ENCODE results near the gene PITPNC1. TPM values are rescaled to one million over a fixed set of nuclear protein-coding genes. Genes with fewer than 3 reads are reported as not detected.
A peak's percentile ranks its signal among the peaks of the same experiment; 100 is the strongest.

PITPNC1 gene
- total and polyA plus RNA-seq, 2 of the 13 experiments (the other 11 are each of a cell fraction or from before 2014, with no cell fraction given): 4.1 to 5.7 TPM

DNA sequence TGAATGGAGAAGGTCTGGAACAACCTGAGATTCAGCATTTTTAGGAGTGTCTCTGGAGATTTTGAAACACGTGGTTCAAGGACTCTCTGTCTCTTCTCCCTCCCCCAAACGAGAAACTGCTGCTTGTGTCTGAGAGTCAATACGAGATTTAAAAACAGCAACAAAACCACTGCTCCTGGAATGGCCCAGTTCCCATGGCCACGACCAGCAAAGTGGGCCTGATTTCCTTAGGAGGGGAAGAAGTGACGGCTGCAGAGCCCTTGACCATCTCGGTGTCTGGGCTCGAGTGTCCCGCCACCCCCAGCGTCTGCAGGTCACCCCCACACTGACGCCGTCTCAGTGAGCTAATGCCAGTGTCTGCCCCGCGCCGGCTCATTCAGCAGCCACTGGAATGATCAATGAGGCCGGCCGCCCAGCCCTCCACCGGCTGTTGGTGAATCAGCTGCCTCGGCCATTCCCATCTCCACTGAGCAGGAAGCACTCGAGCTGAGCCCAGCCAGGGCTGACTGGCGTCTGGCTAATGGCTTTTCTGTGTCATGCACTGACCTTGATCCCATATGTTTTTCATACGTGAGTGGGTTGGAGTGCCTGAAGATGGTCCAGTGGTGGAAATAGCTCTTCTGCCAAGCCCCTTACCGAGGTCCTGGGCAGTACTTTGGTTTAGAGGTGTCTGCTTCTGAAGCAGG lies 151.8 kb downstream of the PITPNC1 start (continued):
- TF ChIP-seq RBFOX2 (IDR thresholded peaks at IDR 0.05; ENCODE audit: low read depth, low read length) (no peak), KDM4B (CRISPR knock-in tag; IDR thresholded peaks at IDR 0.05) (no peak), ZNF138 (CRISPR knock-in tag; IDR thresholded peaks at IDR 0.05; ENCODE audit: low read depth) (no peak), CHD2 (IDR thresholded peaks at IDR 0.05; ENCODE audit: low read depth, low read length) (no peak), DR1 (CRISPR knock-in tag; IDR thresholded peaks at IDR 0.05) (no peak), KDM6A (CRISPR knock-in tag; IDR thresholded peaks at IDR 0.05; ENCODE audit: low read depth) (no peak), HDAC6 (IDR thresholded peaks at IDR 0.05; ENCODE audit: low read depth, low read length) (no peak), CSRNP2 (CRISPR knock-in tag; conservative IDR thresholded peaks at IDR 0.05; ENCODE audit: low read depth) (no peak), DMAP1 (CRISPR knock-in tag; IDR thresholded peaks at IDR 0.05) (peak; percentile 69), ZBTB3 (CRISPR knock-in tag; IDR thresholded peaks at IDR 0.05; ENCODE audit: borderline replicate concordance, low read depth) (no peak), CHD4 (IDR thresholded peaks at IDR 0.05; ENCODE audit: borderline replicate concordance, low read length) (no peak), ZNF792 (CRISPR knock-in tag; IDR thresholded peaks at IDR 0.05) (peak; percentile 75), ZNF496 (CRISPR knock-in tag; IDR thresholded peaks at IDR 0.05; ENCODE audit: insufficient replicate concordance) (no peak), REPIN1 (CRISPR knock-in tag; IDR thresholded peaks at IDR 0.05; ENCODE audit: borderline replicate concordance, low read depth) (no peak), CCAR2 (optimal IDR thresholded peaks at IDR 0.05; ENCODE audit: low read depth, low read length) (no peak), IRF2 (CRISPR knock-in tag; IDR thresholded peaks at IDR 0.05) (peak; percentile 76; the same call in 1 of the 2 replicates), ELF1 (CRISPR knock-in tag; IDR thresholded peaks at IDR 0.05) (peak; percentile 80), ARID3A (IDR thresholded peaks at IDR 0.05; ENCODE audit: low read depth, low read length) (0 out of 2 replicates have a peak, but pooled peaks have one; percentile 40), MTF1 (CRISPR knock-in tag; IDR thresholded peaks at IDR 0.05) (no peak), SOX13 (IDR thresholded peaks at IDR 0.05) (no peak), SOX13 (CRISPR knock-in tag; conservative IDR thresholded peaks at IDR 0.05 in 1 of 2, IDR thresholded peaks at IDR 0.05 in 1 of 2) (peak in 1 of 2 experiments; percentile 39; a peak in 1 of 4 replicates)
- TF ChIP-seq, protein P1, sequence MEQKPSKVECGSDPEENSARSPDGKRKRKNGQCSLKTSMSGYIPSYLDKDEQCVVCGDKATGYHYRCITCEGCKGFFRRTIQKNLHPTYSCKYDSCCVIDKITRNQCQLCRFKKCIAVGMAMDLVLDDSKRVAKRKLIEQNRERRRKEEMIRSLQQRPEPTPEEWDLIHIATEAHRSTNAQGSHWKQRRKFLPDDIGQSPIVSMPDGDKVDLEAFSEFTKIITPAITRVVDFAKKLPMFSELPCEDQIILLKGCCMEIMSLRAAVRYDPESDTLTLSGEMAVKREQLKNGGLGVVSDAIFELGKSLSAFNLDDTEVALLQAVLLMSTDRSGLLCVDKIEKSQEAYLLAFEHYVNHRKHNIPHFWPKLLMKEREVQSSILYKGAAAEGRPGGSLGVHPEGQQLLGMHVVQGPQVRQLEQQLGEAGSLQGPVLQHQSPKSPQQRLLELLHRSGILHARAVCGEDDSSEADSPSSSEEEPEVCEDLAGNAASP (CRISPR knock-in tag; IDR thresholded peaks at IDR 0.05; ENCODE audit: borderline replicate concordance): no peak
- TF ChIP-seq, protein P2, sequence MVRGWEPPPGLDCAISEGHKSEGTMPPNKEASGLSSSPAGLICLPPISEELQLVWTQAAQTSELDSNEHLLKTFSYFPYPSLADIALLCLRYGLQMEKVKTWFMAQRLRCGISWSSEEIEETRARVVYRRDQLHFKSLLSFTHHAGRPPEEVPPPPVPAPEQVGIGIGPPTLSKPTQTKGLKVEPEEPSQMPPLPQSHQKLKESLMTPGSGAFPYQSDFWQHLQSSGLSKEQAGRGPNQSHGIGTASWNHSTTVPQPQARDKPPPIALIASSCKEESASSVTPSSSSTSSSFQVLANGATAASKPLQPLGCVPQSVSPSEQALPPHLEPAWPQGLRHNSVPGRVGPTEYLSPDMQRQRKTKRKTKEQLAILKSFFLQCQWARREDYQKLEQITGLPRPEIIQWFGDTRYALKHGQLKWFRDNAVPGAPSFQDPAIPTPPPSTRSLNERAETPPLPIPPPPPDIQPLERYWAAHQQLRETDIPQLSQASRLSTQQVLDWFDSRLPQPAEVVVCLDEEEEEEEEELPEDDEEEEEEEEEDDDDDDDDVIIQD (CRISPR knock-in tag; IDR thresholded peaks at IDR 0.05; ENCODE audit: low read depth): peak; percentile 86
- TF ChIP-seq, protein P3, sequence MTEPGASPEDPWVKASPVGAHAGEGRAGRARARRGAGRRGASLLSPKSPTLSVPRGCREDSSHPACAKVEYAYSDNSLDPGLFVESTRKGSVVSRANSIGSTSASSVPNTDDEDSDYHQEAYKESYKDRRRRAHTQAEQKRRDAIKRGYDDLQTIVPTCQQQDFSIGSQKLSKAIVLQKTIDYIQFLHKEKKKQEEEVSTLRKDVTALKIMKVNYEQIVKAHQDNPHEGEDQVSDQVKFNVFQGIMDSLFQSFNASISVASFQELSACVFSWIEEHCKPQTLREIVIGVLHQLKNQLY (CRISPR knock-in tag; IDR thresholded peaks at IDR 0.05): peak; percentile 44; the same call in 1 of the 2 replicates
